Measurements from ENCODE around the gene FBXO45. TPM values are rescaled to one million over a fixed set of nuclear protein-coding genes. Genes with fewer than 3 reads are reported as not detected.

The FBXO45 gene
- total and polyA plus RNA-seq, 9 of the 15 experiments (the other 6 are each of a cell fraction or from before 2014, with no cell fraction given), result 15.2 to 52.8 (median 37.0) TPM

DNA sequence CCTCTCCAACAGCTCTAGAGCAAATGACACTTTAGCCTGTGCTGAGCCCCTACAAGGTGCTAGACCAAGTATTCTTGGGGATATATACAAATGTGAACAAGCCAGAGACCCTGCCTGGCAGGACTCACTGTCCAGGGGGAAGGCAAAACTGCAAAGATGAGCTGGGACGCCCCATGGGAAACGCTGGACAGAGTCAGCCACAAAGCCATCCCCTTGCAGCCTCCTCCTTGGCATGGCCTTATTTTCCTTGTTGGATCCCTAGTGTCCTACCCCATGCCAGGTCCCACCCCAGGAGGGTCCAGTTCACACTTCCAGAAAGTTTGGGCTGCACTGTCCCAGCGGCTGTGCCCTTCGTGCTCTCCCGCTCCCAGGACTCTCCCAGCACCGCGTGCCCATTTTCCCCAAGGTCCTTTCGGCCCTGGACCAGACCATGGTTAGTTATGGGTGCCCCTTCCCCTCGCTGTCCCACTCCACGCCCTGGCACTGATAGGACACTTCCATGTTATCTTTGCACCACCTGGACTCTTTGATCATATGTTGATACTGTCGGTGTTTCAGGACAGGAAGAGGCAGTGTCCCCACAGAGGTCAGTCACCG lies 65.2 kb downstream of the FBXO45 start (continued):
- TF ChIP-seq TAL1 (IDR thresholded peaks at IDR 0.05), result 0 out of 2 replicates have a peak, but pooled peaks have one; percentile 8
- TF ChIP-seq PHTF2 (CRISPR knock-in tag; IDR thresholded peaks at IDR 0.05), result no peak
- no peak for TF ChIP-seq MEIS2 (IDR thresholded peaks at IDR 0.05; ENCODE audit: partially characterized antibody)
- TF ChIP-seq KLF13 (tag; IDR thresholded peaks at IDR 0.05; ENCODE audit: borderline replicate concordance, low read depth), result no peak
- no peak for TF ChIP-seq ZNF124 (CRISPR knock-in tag; IDR thresholded peaks at IDR 0.05)
- TF ChIP-seq, protein P1, sequence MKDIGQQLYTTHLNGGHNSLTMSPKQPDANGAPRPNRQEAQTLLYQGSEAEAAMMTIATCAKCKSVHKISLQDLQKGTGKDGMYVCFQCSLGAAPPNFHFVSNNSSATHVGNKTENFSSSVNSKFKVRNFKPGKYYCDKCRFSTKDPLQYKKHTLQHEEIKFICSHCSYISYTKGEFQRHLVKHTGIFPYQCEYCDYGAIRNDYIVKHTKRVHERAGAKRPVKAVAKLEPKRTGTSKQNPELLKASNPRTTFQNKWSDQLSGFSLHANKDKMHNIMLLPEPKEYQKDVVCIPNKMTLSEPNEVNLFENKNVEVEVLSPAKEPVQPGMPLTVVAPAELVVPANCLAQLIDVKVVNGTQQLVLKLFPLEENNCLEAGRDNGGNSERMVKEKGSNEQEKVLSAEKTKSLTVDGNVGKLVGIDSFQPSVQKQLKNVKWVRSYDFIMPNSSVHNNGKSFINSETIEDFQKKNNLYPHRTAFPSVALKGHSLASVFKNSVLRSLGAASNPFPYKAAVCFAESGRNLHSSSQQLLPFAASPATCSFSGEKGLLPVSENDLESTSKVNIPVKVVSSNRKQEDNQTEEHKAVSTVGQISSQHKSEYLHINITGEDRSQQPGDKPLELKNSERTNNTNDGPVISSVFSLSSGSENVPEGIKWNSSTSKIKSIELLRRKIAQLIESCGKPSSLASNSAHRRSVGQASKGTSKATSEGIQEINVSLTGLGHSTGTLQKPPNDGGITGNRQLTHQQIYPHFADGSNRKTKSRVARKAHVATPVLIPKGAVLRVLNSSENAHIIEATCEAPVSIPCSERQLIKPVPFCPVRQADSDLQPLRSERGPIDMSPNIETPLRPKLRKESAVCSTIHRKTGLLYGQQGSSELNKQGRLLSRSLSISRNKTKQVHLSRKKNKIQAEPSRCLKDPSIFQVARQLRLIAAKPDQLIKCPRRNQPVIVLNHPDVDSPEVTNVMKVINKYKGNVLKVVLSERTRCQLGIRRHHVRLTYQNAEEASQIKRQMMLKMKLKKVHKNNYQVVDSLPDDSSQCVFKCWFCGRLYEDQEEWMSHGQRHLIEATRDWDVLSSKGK (CRISPR knock-in tag; IDR thresholded peaks at IDR 0.05), result no peak
- no peak for TF ChIP-seq ZKSCAN3 (CRISPR knock-in tag; IDR thresholded peaks at IDR 0.05)
- no peak for TF ChIP-seq MYBL2 (IDR thresholded peaks at IDR 0.05; ENCODE audit: low read depth)
- no peak for TF ChIP-seq MYBL2 (CRISPR knock-in tag; IDR thresholded peaks at IDR 0.05; ENCODE audit: borderline replicate concordance)
- TF ChIP-seq, protein P2, sequence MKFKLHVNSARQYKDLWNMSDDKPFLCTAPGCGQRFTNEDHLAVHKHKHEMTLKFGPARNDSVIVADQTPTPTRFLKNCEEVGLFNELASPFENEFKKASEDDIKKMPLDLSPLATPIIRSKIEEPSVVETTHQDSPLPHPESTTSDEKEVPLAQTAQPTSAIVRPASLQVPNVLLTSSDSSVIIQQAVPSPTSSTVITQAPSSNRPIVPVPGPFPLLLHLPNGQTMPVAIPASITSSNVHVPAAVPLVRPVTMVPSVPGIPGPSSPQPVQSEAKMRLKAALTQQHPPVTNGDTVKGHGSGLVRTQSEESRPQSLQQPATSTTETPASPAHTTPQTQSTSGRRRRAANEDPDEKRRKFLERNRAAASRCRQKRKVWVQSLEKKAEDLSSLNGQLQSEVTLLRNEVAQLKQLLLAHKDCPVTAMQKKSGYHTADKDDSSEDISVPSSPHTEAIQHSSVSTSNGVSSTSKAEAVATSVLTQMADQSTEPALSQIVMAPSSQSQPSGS (CRISPR knock-in tag; IDR thresholded peaks at IDR 0.05), result no peak
- TF ChIP-seq, protein P3, sequence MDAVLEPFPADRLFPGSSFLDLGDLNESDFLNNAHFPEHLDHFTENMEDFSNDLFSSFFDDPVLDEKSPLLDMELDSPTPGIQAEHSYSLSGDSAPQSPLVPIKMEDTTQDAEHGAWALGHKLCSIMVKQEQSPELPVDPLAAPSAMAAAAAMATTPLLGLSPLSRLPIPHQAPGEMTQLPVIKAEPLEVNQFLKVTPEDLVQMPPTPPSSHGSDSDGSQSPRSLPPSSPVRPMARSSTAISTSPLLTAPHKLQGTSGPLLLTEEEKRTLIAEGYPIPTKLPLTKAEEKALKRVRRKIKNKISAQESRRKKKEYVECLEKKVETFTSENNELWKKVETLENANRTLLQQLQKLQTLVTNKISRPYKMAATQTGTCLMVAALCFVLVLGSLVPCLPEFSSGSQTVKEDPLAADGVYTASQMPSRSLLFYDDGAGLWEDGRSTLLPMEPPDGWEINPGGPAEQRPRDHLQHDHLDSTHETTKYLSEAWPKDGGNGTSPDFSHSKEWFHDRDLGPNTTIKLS (IDR thresholded peaks at IDR 0.05; ENCODE audit: borderline replicate concordance, low read depth), result no peak
- TF ChIP-seq ZNF174 (CRISPR knock-in tag; IDR thresholded peaks at IDR 0.05), result no peak
- TF ChIP-seq ZNF76 (CRISPR knock-in tag; IDR thresholded peaks at IDR 0.05; ENCODE audit: borderline replicate concordance), result 0 out of 2 replicates have a peak, but pooled peaks have one; percentile 48
- TF ChIP-seq, protein P4, sequence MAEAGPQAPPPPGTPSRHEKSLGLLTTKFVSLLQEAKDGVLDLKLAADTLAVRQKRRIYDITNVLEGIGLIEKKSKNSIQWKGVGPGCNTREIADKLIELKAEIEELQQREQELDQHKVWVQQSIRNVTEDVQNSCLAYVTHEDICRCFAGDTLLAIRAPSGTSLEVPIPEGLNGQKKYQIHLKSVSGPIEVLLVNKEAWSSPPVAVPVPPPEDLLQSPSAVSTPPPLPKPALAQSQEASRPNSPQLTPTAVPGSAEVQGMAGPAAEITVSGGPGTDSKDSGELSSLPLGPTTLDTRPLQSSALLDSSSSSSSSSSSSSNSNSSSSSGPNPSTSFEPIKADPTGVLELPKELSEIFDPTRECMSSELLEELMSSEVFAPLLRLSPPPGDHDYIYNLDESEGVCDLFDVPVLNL (CRISPR knock-in tag; IDR thresholded peaks at IDR 0.05; ENCODE audit: low read depth), result no peak
- no peak for TF ChIP-seq BCL6 (CRISPR knock-in tag; IDR thresholded peaks at IDR 0.05)
